ENCODE data around the gene ANAPC13. TPM values are rescaled to one million over a fixed set of nuclear protein-coding genes. Genes with fewer than 3 reads are reported as not detected.

ANAPC13 gene
- total and polyA plus RNA-seq, 2 of the 13 experiments (the other 11 are each of a cell fraction or from before 2014, with no cell fraction given) = 48.7 to 69.1 TPM

GRCh38 chr3:134430950-134431445 is 54.8 kb downstream of the ANAPC13 start (continued):
- TF ChIP-seq ZNF512B (CRISPR knock-in tag; IDR thresholded peaks at IDR 0.05; ENCODE audit: borderline replicate concordance) (no peak), ZNF160 (CRISPR knock-in tag; IDR thresholded peaks at IDR 0.05) (no peak), FOXA3 (CRISPR knock-in tag; IDR thresholded peaks at IDR 0.05) (no peak), ETS1 (CRISPR knock-in tag; IDR thresholded peaks at IDR 0.05) (no peak), ZFP41 (CRISPR knock-in tag; IDR thresholded peaks at IDR 0.05; ENCODE audit: borderline replicate concordance) (no peak)

- CTCF ChIA-PET (ENCODE audit: low intra/inter-chr PET ratio, low total read pairs) = no interaction called here
- Histone ChIP-seq H3K36me3 (replicated peaks in 1 of 2; ENCODE audit: control insufficient read depth in 1 of 2, insufficient read depth in 2 of 2, low read length in 2 of 2) (no peaks in the 10 kb centered on the region), H4K20me1 (ENCODE audit: insufficient read depth, low read length) (no peaks in the 10 kb centered on the region), H3K27ac (ENCODE audit: extremely low read length, insufficient read depth, low read length) (no peak overlapping the region), H3K9me3 (ENCODE audit: low read length) (no peaks in the 10 kb centered on the region), H3K79me2 (ENCODE audit: insufficient read depth, low read length) (no peaks in the 10 kb centered on the region), H3K4me3 (replicated peaks in 1 of 3; ENCODE audit: insufficient read depth in 1 of 3, low read depth in 2 of 3, low read length in 3 of 3) (no peak overlapping the region), H2AFZ (ENCODE audit: low read length) (no peak overlapping the region), H3K9ac (ENCODE audit: insufficient read depth, low read depth, low read length) (no peak overlapping the region), H3K4me1 (ENCODE audit: insufficient read depth, low read length) (peaks cover 35% of the 10 kb centered on the region), H3K27me3 (ENCODE audit: control insufficient read depth in 1 of 2, insufficient read depth in 2 of 2, low read length in 2 of 2) (no peaks in the 10 kb centered on the region; a peak in 1 of 5 replicates), H3K4me2 (ENCODE audit: low read depth, low read length) (no peak overlapping the region)
- BruUV-seq (replicated peaks) = no TSS peak
- 67% methylated on average over 4 of the region's 4 CpGs for WGBS (ENCODE audit: low lambda C conversion rate)
- in situ Hi-C loops (cut with HindIII; ENCODE audit: extremely low pct_ligation_motif_present, low pct_unique_long_range_greater_than_20kb) (no loop called here), intact Hi-C loops (cut with micrococcal nuclease; ENCODE audit: unreplicated experiment) (no loop called here)
- FAIRE-seq (no peak), ATAC-seq (no peak), DNase-seq (ENCODE audit: low spot score) (no peak)
- POLR2A ChIA-PET = no interaction called here
- TF ChIP-seq TRAFD1 (CRISPR knock-in tag; IDR thresholded peaks at IDR 0.05; ENCODE audit: borderline replicate concordance) (no peak), ZNF703 (CRISPR knock-in tag; IDR thresholded peaks at IDR 0.05; ENCODE audit: borderline replicate concordance) (no peak), ZNF710 (CRISPR knock-in tag; IDR thresholded peaks at IDR 0.05; ENCODE audit: borderline replicate concordance) (no peak), ZNF790 (CRISPR knock-in tag; IDR thresholded peaks at IDR 0.05; ENCODE audit: borderline replicate concordance) (no peak), MYC (CRISPR knock-in tag; IDR thresholded peaks at IDR 0.05; ENCODE audit: borderline replicate concordance) (no peak), REPIN1 (CRISPR knock-in tag; IDR thresholded peaks at IDR 0.05; ENCODE audit: borderline replicate concordance, low read depth) (no peak), ZNF468 (CRISPR knock-in tag; IDR thresholded peaks at IDR 0.05) (no peak)
These were observed 55.6 kb downstream of the ANAPC13 start for GRCh38 chr3:134430174-134430573.

Measured in HepG2 (cell line).